ENCODE results near the gene CEP44. TPM values are rescaled to one million over a fixed set of nuclear protein-coding genes. Genes with fewer than 3 reads are reported as not detected.

Gene CEP44
- total RNA-seq, 6 experiments from 2014 or later: 7.6 to 8.8 (median 8.2) TPM

- DNase-seq: no peak
- Mint-ChIP-seq H3K27ac (no peak overlapping the region), H3K9me3 (peaks cover 6% of the 10 kb centered on the region; the same call in 1 of the 2 replicates), H3K4me1 (ENCODE audit: low read depth) (peaks cover 43% of the 10 kb centered on the region), H3K4me3 (no peak overlapping the region), H3K36me3 (ENCODE audit: low read depth) (peaks cover 17% of the 10 kb centered on the region), H3K27me3 (ENCODE audit: insufficient read depth) (no peaks in the 10 kb centered on the region; the same call in 1 of the 2 replicates)
- TF ChIP-seq, protein P1, sequence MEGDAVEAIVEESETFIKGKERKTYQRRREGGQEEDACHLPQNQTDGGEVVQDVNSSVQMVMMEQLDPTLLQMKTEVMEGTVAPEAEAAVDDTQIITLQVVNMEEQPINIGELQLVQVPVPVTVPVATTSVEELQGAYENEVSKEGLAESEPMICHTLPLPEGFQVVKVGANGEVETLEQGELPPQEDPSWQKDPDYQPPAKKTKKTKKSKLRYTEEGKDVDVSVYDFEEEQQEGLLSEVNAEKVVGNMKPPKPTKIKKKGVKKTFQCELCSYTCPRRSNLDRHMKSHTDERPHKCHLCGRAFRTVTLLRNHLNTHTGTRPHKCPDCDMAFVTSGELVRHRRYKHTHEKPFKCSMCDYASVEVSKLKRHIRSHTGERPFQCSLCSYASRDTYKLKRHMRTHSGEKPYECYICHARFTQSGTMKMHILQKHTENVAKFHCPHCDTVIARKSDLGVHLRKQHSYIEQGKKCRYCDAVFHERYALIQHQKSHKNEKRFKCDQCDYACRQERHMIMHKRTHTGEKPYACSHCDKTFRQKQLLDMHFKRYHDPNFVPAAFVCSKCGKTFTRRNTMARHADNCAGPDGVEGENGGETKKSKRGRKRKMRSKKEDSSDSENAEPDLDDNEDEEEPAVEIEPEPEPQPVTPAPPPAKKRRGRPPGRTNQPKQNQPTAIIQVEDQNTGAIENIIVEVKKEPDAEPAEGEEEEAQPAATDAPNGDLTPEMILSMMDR (IDR thresholded peaks at IDR 0.05): no peak
These were observed 5.2 kb upstream of the CEP44 start for GRCh38 chr4:174278467-174278866.

DNA sequence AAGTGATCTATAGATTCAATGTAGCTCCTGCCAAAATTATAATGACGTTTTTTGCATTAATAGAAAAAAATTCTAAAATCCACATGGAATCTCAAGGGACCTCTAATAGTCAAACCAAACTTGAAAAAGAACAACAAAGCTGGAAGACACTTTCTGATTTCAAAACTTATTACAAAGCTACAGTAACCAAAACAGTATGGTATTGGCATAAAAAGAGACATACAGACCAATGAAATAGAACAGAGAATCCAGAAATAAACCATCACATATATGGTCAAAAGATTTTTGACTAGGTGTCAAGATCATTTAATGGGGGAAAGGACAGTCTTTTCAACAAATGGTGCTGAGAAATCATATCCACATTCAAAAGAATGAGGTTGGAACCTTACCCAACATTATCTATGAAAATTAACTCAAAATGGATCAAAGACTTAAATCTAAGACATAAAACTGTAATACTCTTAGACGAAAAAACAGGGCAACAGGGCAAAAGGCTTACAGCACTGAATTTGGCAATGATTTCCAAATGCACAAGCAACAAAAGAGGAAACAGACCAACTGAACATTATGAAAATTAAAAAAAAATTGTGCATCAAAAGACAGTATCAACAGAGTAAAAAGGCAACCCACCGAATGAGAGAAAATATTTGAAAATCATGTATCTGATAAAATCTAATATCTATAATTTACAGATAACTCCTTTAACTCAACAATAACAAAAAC is 4.1 kb upstream of the CEP44 start:
- Mint-ChIP-seq H3K9me3 (peaks cover 6% of the 10 kb centered on the region; the same call in 1 of the 2 replicates), H3K36me3 (ENCODE audit: low read depth) (peaks cover 17% of the 10 kb centered on the region), H3K4me1 (ENCODE audit: low read depth) (peaks cover 45% of the 10 kb centered on the region), H3K27ac (no peak overlapping the region), H3K27me3 (ENCODE audit: insufficient read depth) (no peaks in the 10 kb centered on the region; the same call in 1 of the 2 replicates), H3K4me3 (no peak overlapping the region)
- DNase-seq: no peak
- TF ChIP-seq, protein P1 (IDR thresholded peaks at IDR 0.05): no peak

DNA sequence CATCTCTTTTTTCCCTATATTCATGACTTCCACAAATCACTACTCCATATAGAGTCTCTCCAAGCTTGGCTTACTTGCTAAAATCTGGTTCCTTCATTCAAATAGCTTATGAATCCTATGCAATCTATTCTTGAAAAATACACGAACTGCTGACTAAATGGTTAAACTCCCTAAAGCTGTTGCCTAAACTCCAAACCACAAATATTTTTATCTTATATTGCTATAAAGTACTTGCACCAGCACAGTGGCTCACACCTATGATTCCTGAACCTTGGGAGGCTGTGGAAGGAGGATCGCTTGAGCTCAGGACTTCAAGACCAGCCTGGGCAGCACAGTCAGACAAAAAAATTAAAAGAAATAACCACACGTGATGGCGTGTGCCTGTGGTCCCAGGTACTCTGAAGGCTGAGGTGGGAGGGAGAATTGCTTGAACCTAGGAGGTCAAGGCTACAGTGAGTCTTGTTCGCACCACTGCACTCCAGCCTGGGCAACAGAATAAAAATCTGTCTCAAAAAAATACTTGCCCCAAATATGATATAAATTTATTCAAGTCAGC is 2.5 kb upstream of the CEP44 start:
- no peak for DNase-seq
- TF ChIP-seq, protein P1 (IDR thresholded peaks at IDR 0.05): no peak
- Mint-ChIP-seq H3K27ac (no peak overlapping the region), H3K4me3 (peak overlapping the region; percentile 33), H3K27me3 (ENCODE audit: insufficient read depth) (no peaks in the 10 kb centered on the region; the same call in 1 of the 2 replicates), H3K4me1 (ENCODE audit: low read depth) (peaks cover 62% of the 10 kb centered on the region), H3K36me3 (ENCODE audit: low read depth) (peaks cover 17% of the 10 kb centered on the region), H3K9me3 (peaks cover 6% of the 10 kb centered on the region; the same call in 1 of the 2 replicates)

DNA sequence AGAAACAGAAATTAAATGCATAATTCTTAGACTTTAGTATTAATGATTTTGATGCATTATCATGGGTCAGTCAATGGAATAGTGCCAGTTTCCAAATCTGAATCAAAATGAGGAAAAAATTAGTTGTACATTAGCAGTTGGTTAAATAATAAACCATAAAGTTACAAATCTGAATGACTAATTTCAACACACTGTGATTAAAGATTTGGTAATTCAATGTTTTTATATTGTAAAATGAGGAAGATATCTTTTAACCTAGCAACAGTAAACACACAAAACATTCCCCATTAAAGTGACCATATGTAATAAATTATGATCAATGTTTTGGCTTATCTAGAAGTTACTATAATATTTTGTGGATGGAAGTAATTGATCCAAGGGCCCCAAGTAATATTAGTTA is 1.8 kb upstream of the CEP44 start:
- Mint-ChIP-seq H3K4me3 (peak overlapping the region; percentile 100), H3K9me3 (peaks cover 6% of the 10 kb centered on the region; the same call in 1 of the 2 replicates)

GRCh38 chr4:174282836-174283506 is 740 bp upstream of the CEP44 start:
- H3K36me3 Mint-ChIP-seq (ENCODE audit: low read depth): peaks cover 17% of the 10 kb centered on the region
- TF ChIP-seq, protein P1 (IDR thresholded peaks at IDR 0.05): no peak
- peaks cover 6% of the 10 kb centered on the region; the same call in 1 of the 2 replicates for H3K9me3 Mint-ChIP-seq
- DNase-seq: peak; percentile 95
- peak overlapping the region; percentile 100 for H3K4me3 Mint-ChIP-seq
- peaks cover 53% of the 10 kb centered on the region for H3K4me1 Mint-ChIP-seq (ENCODE audit: low read depth)
- peak overlapping the region; percentile 99 for H3K27ac Mint-ChIP-seq
- H3K27me3 Mint-ChIP-seq (ENCODE audit: insufficient read depth): no peaks in the 10 kb centered on the region; the same call in 1 of the 2 replicates

More for the DNA sequence above, 1.8 kb upstream of the CEP44 start:
- TF ChIP-seq, protein P1 (IDR thresholded peaks at IDR 0.05): no peak
- H3K4me1 Mint-ChIP-seq (ENCODE audit: low read depth): peaks cover 62% of the 10 kb centered on the region
- H3K27me3 Mint-ChIP-seq (ENCODE audit: insufficient read depth): no peaks in the 10 kb centered on the region; the same call in 1 of the 2 replicates
- H3K27ac Mint-ChIP-seq: peak overlapping the region; percentile 99
- H3K36me3 Mint-ChIP-seq (ENCODE audit: low read depth): peaks cover 17% of the 10 kb centered on the region
- no peak for DNase-seq
